GM21529 (cell line): ENCODE measurements around the gene VWA5B2.

Experiments
- ATAC-seq: cut with Tn5 transposase; IDR thresholded peaks from one replicate; pipeline ENCODE4 v1.9.1; 2021; ENCODE audit not compliant: unreplicated experiment

The VWA5B2 gene

GRCh38 chr3:184229394-184230080, at the start of gene VWA5B2:
VWA5B2 (plus strand) TSS chr3:184229585; CDS start chr3:184230529, 944 bp downstream.
- ATAC-seq = peak; percentile 71

GRCh38 chr3:184180165-184180564, 49.2 kb upstream of the VWA5B2 start:
- ATAC-seq = no peak

DNA sequence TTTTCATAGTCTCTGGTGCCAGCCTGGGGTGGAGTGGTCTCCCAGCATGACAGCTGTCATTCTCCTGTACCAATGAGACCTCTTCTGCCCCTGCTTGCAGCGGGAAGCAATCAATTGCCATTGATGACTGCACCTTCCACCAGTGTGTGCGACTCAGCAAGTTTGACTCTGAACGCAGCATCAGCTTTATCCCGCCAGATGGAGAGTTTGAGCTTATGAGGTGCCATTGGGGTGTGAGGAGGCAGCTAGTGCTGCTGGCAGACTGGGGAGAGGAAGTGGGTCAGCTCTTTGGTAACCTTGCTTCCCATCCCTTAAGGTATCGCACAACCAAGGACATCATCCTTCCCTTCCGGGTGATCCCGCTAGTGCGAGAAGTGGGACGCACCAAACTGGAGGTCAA, 47.8 kb upstream of the VWA5B2 start:
- no peak for ATAC-seq

- no peak for ATAC-seq
Measured at GRCh38 chr3:184183679-184184078, 45.7 kb upstream of the VWA5B2 start.

GRCh38 chr3:184184546-184185230, 44.7 kb upstream of the VWA5B2 start:
- no peak for ATAC-seq

DNA sequence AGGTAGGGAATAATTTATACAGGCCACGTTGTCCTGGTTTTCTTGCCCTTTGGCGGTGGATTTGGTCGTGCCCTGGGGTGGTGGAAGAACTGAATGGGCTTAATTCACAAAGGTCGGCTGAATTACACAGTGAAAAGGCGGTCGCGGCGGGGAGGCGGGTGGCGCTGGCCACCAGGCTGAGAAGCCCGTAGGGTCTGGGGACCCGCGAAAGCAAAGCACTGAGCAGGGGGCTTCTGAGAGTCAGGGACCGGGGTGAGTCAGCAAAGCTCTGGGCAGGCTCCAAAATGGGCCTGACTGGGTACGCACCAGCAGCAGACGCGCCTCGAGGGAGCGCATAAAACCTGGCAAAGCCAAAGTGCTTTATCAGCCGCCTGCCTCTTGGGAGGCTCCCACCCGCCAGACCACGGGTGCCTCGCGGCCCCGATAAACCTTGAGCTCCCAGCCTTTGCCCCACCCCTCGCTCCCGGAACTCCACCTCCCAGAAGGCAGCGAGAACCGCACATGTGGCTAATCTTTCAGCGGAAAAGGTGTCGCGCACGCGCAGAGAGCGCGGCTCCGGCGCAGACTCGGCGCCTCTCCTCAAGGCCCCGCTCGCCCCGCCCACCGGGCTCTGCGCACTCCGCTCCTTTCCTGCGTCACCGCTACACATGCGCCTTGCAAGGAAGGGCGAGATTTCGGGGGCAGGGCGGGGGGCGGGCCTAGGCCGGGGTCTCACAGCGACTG, 43.8 kb upstream of the VWA5B2 start:
- ATAC-seq = peak; percentile 93

GRCh38 chr3:184186184-184186901, 43.0 kb upstream of the VWA5B2 start, which contains the start of gene ABCF3:
ABCF3 (plus strand) TSS chr3:184186199; CDS start chr3:184186208, 9 bp downstream.
- ATAC-seq = peak; percentile 22

GRCh38 chr3:184186902-184187207, 42.5 kb upstream of the VWA5B2 start:
- ATAC-seq = no peak

- ATAC-seq = no peak
Measured at GRCh38 chr3:184188080-184188479, 41.3 kb upstream of the VWA5B2 start.

- no peak for ATAC-seq
Measured at GRCh38 chr3:184189421-184189820, 40.0 kb upstream of the VWA5B2 start.

GRCh38 chr3:184192889-184193288, 36.5 kb upstream of the VWA5B2 start:
- no peak for ATAC-seq

GRCh38 chr3:184193991-184194539, 35.3 kb upstream of the VWA5B2 start:
- ATAC-seq = no peak

- ATAC-seq = no peak
Measured at GRCh38 chr3:184196536-184196935, 32.8 kb upstream of the VWA5B2 start.

- ATAC-seq = no peak
Measured at GRCh38 chr3:184198509-184198908, 30.9 kb upstream of the VWA5B2 start.

DNA sequence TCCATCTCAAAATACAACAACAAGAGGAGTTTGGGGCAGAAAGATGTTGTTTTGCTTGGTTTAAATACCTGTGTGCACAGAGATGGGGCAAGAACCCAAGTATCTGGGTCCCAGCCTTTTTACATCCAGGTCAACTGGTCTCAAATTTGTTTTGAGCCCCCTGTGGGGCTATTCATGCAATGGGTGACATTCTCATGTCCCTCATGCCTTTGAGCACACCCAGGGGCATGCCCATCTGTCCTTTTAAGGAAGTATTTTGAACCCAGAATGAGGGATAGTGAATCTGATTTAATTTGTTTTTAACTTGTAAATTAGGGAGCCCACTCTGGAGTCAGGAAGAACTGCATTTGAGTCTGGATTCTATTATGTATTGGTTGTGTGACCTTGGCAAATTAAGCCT, 28.6 kb upstream of the VWA5B2 start:
- no peak for ATAC-seq

DNA sequence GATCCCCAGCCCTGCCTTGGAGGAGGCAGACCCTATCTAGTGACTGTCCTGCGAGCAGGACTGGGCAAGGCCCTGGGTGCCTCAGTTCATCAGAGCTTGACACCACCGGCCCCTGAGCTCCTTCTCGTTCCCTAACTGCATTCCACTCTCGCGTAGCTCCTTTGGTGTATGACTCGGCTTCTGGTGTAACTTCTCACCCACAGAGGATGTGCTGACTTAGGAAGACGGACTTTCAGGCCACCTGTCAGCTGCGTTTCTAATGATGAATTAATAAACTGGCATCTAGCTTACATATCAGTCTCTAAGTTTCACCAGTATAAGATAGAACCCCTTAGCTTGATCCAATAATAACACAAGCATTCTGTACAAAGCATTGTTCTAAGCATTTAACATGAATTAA, 25.9 kb upstream of the VWA5B2 start:
- ATAC-seq = no peak

DNA sequence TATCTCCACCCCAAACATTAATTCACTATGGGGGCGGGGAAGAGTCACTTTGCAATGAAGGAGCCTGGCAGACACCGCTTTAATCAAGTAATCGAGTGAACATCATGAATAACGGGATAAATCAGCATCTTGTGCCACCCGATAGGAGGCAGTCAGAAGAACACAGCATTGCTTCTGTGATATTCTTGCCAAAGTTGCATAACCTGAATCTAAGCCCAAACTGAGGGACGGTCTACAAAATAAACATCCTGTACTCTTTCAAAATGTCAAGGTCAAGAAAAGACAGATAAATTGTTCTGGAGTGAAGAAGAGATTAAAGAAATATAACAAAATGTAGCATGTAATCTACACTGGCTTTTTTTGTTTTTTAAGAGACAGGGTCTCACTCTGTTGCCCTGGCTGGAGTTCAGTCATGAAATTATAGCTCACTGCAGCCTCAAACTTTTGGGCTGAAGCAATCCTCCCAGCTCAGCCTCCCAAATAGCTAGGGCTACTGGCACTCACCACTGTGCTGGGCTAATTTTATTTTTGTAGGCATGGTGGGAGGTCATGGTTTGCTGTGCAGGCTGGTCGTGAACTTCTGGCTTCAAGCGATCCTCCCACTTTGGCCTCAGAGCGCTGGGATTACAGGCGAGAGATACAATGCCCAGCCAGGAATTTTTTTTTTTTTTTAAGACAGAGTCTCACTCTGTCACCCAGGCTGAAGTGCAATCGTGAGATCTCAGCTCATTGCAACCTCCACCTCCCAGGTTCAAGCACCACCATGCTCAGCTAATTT, 20.1 kb upstream of the VWA5B2 start:
- ATAC-seq = no peak

DNA sequence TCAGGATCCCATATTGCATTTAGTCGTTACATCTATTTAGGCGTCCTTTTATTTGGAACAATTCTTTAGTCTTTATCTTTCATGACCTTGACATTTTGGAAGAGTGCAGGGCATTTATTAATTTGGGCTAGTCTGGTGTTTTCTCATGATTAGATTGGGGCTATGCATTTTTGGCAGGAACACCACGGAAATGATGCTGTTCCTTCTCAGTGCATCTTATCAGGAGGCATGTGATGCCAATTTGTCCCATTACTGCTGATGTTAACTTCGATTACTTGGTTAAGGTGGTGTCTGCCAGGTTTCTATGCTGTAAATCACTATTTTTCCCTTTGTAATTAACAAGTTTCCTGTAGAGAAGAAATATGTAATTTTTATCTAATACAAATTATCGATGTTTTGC, 18.1 kb upstream of the VWA5B2 start:
- no peak for ATAC-seq

DNA sequence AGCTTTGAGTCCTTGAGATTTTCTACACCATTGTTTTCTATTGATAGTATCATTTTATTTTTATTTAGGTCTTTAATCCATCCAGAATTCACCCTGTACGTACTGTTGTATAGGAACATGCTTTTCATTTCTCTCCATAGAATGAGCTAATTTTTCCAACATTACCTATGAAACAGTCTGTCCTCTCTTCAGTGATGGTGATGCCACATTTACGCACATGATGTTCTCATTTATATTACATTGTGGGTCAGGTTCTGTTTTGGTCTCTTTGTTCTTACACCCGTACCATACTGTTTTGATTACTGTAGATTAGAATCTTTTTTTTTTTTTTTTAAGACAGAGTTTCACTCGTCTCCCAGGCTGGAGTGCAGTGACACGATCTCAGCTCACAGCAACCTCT, 17.7 kb upstream of the VWA5B2 start:
- ATAC-seq = no peak

GRCh38 chr3:184218814-184219213, 10.6 kb upstream of the VWA5B2 start:
- ATAC-seq = no peak
